ENCODE measurements around the gene NTRK2. TPM values are rescaled to one million over a fixed set of nuclear protein-coding genes. Genes with fewer than 3 reads are reported as not detected.
"Not testable (repeated sequence)": the region's sequence is repeated elsewhere in the genome, so short reads cannot be mapped to it uniquely, and the experiment has no call there.

NTRK2 gene
- total and polyA plus RNA-seq, 2 donors: 2.7 to 5.0 TPM

GRCh38 chr9:85062385-85063022 is 393.0 kb downstream of the NTRK2 start:
- no peak overlapping the region for H3K27ac ChIP-seq (ENCODE audit: low read depth in 1 of 2, low read length in 1 of 2)
- H3K4me3 ChIP-seq (ENCODE audit: low read length in 2 of 2): no peak overlapping the region
- H3K9me3 ChIP-seq (ENCODE audit: control insufficient read depth in 2 of 2, insufficient read depth in 1 of 2, low read length in 1 of 2): no peaks in the 10 kb centered on the region
- H3K27me3 ChIP-seq (ENCODE audit: control insufficient read depth in 2 of 2, insufficient read depth in 1 of 2, low read length in 1 of 2): no peaks in the 10 kb centered on the region
- DNase-seq (ENCODE audit: low read depth in 6 of 9, low spot score in 9 of 9): no peak
- H3K4me1 ChIP-seq (ENCODE audit: control insufficient read depth in 2 of 2, insufficient read depth in 2 of 2, low read length in 2 of 2): no peaks in the 10 kb centered on the region
- no peaks in the 10 kb centered on the region for H3K36me3 ChIP-seq (ENCODE audit: control insufficient read depth in 2 of 2, insufficient read depth in 2 of 2, low read length in 1 of 2)
- 70% methylated on average over 4 of the region's 4 CpGs for WGBS

GRCh38 chr9:85064811-85065371 is 395.4 kb downstream of the NTRK2 start:
- 95% methylated on average over 1 of the region's 1 CpG for WGBS
- Histone ChIP-seq H3K4me1 (ENCODE audit: control insufficient read depth in 2 of 2, insufficient read depth in 2 of 2, low read length in 2 of 2) (no peaks in the 10 kb centered on the region), H3K9me3 (ENCODE audit: control insufficient read depth in 2 of 2, insufficient read depth in 1 of 2, low read length in 1 of 2) (no peaks in the 10 kb centered on the region), H3K27me3 (ENCODE audit: control insufficient read depth in 2 of 2, insufficient read depth in 1 of 2, low read length in 1 of 2) (no peaks in the 10 kb centered on the region), H3K36me3 (ENCODE audit: control insufficient read depth in 2 of 2, insufficient read depth in 2 of 2, low read length in 1 of 2) (no peaks in the 10 kb centered on the region), H3K4me3 (ENCODE audit: low read length in 2 of 2) (no peak overlapping the region), H3K27ac (ENCODE audit: low read depth in 1 of 2, low read length in 1 of 2) (no peak overlapping the region)
- no peak for DNase-seq (ENCODE audit: low read depth in 6 of 9, low spot score in 9 of 9)

DNA sequence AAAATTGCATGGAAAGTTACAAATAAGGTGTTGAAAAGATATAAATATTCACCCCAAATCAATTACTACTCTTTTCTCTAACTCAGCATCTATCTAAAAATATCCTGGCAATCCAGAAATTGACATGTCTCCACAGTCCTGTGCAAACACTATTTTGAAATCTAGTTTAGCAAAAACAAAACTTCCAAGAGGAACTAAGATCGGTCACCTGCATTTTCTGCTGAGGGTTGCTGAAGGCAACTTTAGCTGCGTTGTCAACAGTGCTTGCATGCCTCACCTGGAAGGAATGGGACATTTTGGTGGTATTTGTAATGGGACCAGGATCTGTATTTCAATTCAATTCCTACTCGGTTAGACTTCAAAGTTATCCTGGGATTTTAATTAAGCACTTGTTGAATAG is 398.3 kb downstream of the NTRK2 start:
- no peak overlapping the region for H3K27ac ChIP-seq (ENCODE audit: low read depth in 1 of 2, low read length in 1 of 2)
- H3K27me3 ChIP-seq (ENCODE audit: control insufficient read depth in 2 of 2, insufficient read depth in 1 of 2, low read length in 1 of 2): no peaks in the 10 kb centered on the region
- no peak overlapping the region for H3K4me3 ChIP-seq (ENCODE audit: low read length in 2 of 2)
- H3K36me3 ChIP-seq (ENCODE audit: control insufficient read depth in 2 of 2, insufficient read depth in 2 of 2, low read length in 1 of 2): no peaks in the 10 kb centered on the region
- H3K4me1 ChIP-seq (ENCODE audit: control insufficient read depth in 2 of 2, insufficient read depth in 2 of 2, low read length in 2 of 2): no peaks in the 10 kb centered on the region
- DNase-seq (ENCODE audit: low read depth in 6 of 9, low spot score in 9 of 9): no peak
- H3K9me3 ChIP-seq (ENCODE audit: control insufficient read depth in 2 of 2, insufficient read depth in 1 of 2, low read length in 1 of 2): no peaks in the 10 kb centered on the region
- WGBS: 93% methylated on average over 3 of the region's 3 CpGs

DNA sequence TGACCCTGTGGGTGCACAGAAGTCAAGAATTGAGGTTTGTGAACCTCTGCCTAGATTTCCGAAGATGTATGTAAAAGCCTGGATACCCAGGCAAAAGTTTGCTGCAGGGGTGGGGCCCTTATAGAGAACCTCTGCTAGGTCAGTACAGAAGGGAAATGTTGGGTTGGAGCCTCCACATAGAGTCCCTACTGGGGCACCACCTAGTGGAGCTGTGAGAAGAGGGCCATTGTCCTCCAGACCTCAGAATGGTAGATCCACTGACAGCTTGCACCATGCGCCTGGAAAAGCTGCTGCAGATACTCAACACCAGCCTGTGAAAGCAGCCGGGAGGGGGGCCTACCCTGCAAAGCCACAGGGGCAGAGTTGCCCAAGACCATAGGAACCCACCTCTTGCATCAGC is 399.9 kb downstream of the NTRK2 start:
- H3K4me3 ChIP-seq (ENCODE audit: low read length in 2 of 2); DNase-seq (ENCODE audit: low read depth in 6 of 9, low spot score in 9 of 9); H3K9me3 ChIP-seq (ENCODE audit: control insufficient read depth in 2 of 2, insufficient read depth in 1 of 2, low read length in 1 of 2); H3K27ac ChIP-seq (ENCODE audit: low read depth in 1 of 2, low read length in 1 of 2); H3K4me1 ChIP-seq (ENCODE audit: control insufficient read depth in 2 of 2, insufficient read depth in 2 of 2, low read length in 2 of 2); H3K36me3 ChIP-seq (ENCODE audit: control insufficient read depth in 2 of 2, insufficient read depth in 2 of 2, low read length in 1 of 2); H3K27me3 ChIP-seq (ENCODE audit: control insufficient read depth in 2 of 2, insufficient read depth in 1 of 2, low read length in 1 of 2): not testable (repeated sequence)
- 97% methylated on average over 3 of the region's 3 CpGs for WGBS
